GM23338 (cell line): Measurements from ENCODE around the gene B3GNT9. TPM values are rescaled to one million over a fixed set of nuclear protein-coding genes. Genes with fewer than 3 reads are reported as not detected.

Experiments used
- ATAC-seq: fragments of 200-7000 bp; cut with Tn5 transposase; 3 replicates; pipeline ENCODE4 v1.9.1; 2020
- DNase-seq: peaks from one replicate; pipeline ENCODE4 v3.0.0-alpha.2; 2015; ENCODE audit warnings: low spot score
- H2AFZ ChIP-seq: fragments of 200-600 bp; sonication (generic); 2 replicates; pipeline ENCODE4 v1.8.0; 2016; ENCODE audit warnings: antibody characterized with exemption, mild to moderate bottlenecking, moderate library complexity
- H3F3A ChIP-seq: fragments of 200-600 bp; sonication (generic); replicated peaks from 2 replicates; pipeline ENCODE4 v1.8.0; 2017; ENCODE audit warnings: antibody characterized with exemption, mixed run types, low read depth
- H3K27ac ChIP-seq: fragments of 200-600 bp; sonication (generic); 2 replicates; pipeline ENCODE4 v1.6.1; 2016; ENCODE audit warnings: low read depth
- H3K27me3 ChIP-seq: fragments of 200-600 bp; sonication (generic); 2 replicates; pipeline ENCODE4 v1.8.0; 2016; ENCODE audit warnings: mild to moderate bottlenecking, mixed run types, moderate library complexity; ENCODE audit not compliant: insufficient read depth
- H3K36me3 ChIP-seq: fragments of 200-600 bp; sonication (generic); 2 replicates; pipeline ENCODE4 v1.8.0; 2016; ENCODE audit warnings: mild to moderate bottlenecking; ENCODE audit not compliant: insufficient read depth
- H3K4me1 ChIP-seq: fragments of 200-600 bp; sonication (generic); 2 replicates; pipeline ENCODE4 v1.8.0; 2016; ENCODE audit warnings: mild to moderate bottlenecking, moderate library complexity; ENCODE audit not compliant: insufficient read depth
- H3K4me2 ChIP-seq: fragments of 200-600 bp; sonication (generic); 2 replicates; pipeline ENCODE4 v1.7.1; 2017; ENCODE audit warnings: mixed run types
- H3K4me3 ChIP-seq: fragments of 200-600 bp; sonication (generic); 2 replicates; pipeline ENCODE4 v1.6.1; 2016; ENCODE audit warnings: mixed run types
- H3K79me2 ChIP-seq: fragments of 200-600 bp; sonication (generic); replicated peaks from 2 replicates; pipeline ENCODE4 v1.8.0; 2017; ENCODE audit warnings: mild to moderate bottlenecking; ENCODE audit not compliant: insufficient read depth
- H3K9me2 ChIP-seq: fragments of 200-600 bp; sonication (generic); 2 replicates; pipeline ENCODE4 v1.8.0; 2017; ENCODE audit not compliant: insufficient read depth
- H4K20me1 ChIP-seq: fragments of 200-600 bp; sonication (generic); replicated peaks from 2 replicates; pipeline ENCODE4 v1.8.0; 2017; ENCODE audit warnings: mild to moderate bottlenecking; ENCODE audit not compliant: insufficient read depth
- H3K27ac Mint-ChIP-seq: 2 replicates; pipeline ENCODE4 v1.8.0; 2020; ENCODE audit warnings: inconsistent platforms, mild to moderate bottlenecking, moderate library complexity, mixed read lengths
- H3K27me3 Mint-ChIP-seq: 3 replicates; pipeline ENCODE4 v1.8.0; 2022; ENCODE audit warnings: low read depth, mild to moderate bottlenecking, moderate library complexity, mixed read lengths, inconsistent platforms; ENCODE audit not compliant: insufficient read depth, poor library complexity
- H3K36me3 Mint-ChIP-seq: 3 replicates; pipeline ENCODE4 v1.8.0; 2021; ENCODE audit warnings: low read depth, mild to moderate bottlenecking, inconsistent platforms, moderate library complexity, mixed read lengths
- H3K4me1 Mint-ChIP-seq: 3 replicates; pipeline ENCODE4 v1.8.0; 2020; ENCODE audit warnings: mild to moderate bottlenecking, inconsistent platforms, mixed read lengths
- H3K4me3 Mint-ChIP-seq: 3 replicates; pipeline ENCODE4 v1.8.0; 2021; ENCODE audit warnings: moderate library complexity, mild to moderate bottlenecking, inconsistent platforms, mixed read lengths
- H3K9me3 Mint-ChIP-seq: 3 replicates; pipeline ENCODE4 v1.8.0; 2020; ENCODE audit warnings: moderate library complexity, mild to moderate bottlenecking, inconsistent platforms, mixed read lengths
- CREB1 ChIP-seq: fragments of 250-450 bp; sonication (Bioruptor Pico); IDR thresholded peaks from 2 replicates; pipeline ENCODE4 v1.5.0; 2020; ENCODE audit warnings: low read depth, mild to moderate bottlenecking, moderate library complexity
- ETS1 ChIP-seq: IDR thresholded peaks from 2 replicates; pipeline ENCODE4 v1.6.1; 2016; ENCODE audit warnings: antibody characterized with exemption
- EZH2 ChIP-seq: fragments of 200-600 bp; sonication (generic); IDR thresholded peaks from one replicate; pipeline ENCODE4 v1.8.0; 2017; ENCODE audit warnings: antibody characterized with exemption, mild to moderate bottlenecking, low read depth; ENCODE audit not compliant: unreplicated experiment
- EZH2phosphoT487 ChIP-seq: fragments of 200-600 bp; sonication (generic); IDR thresholded peaks from one replicate; pipeline ENCODE4 v1.8.1; 2018; ENCODE audit warnings: antibody characterized with exemption; ENCODE audit not compliant: unreplicated experiment
- NANOG ChIP-seq: IDR thresholded peaks from 2 replicates; pipeline ENCODE4 v1.6.1; 2016; ENCODE audit warnings: antibody characterized with exemption, borderline replicate concordance
- POLR2AphosphoS5 ChIP-seq: IDR thresholded peaks from 2 replicates; pipeline ENCODE4 v1.6.1; 2016; ENCODE audit warnings: antibody characterized with exemption, low read depth
- REST ChIP-seq: IDR thresholded peaks from one replicate; pipeline ENCODE4 v1.6.1; 2018; ENCODE audit warnings: antibody characterized with exemption; ENCODE audit not compliant: unreplicated experiment
- STAT1 ChIP-seq: IDR thresholded peaks from one replicate; pipeline ENCODE4 v1.6.1; 2016; ENCODE audit warnings: antibody characterized with exemption; ENCODE audit not compliant: unreplicated experiment
- ZNF114 ChIP-seq: fragments of 250-450 bp; sonication (Bioruptor Pico); IDR thresholded peaks from 2 replicates; pipeline ENCODE4 v1.5.0; 2020; ENCODE audit warnings: mild to moderate bottlenecking, moderate library complexity
- ZNF331 ChIP-seq: fragments of 250-450 bp; sonication (Bioruptor Pico); IDR thresholded peaks from 2 replicates; pipeline ENCODE4 v1.5.0; 2020; ENCODE audit warnings: low read depth, mild to moderate bottlenecking, moderate library complexity
- polyA plus RNA-seq: library from polyadenylated mRNA; unstranded; fragments of >200 nt; fragmentation: Nextera tagmentation; extraction: Ambion mirVana; gene quantifications from 2 replicates; pipeline ENCODE4 v1.2.1, GENCODE V29; 2016
- total RNA-seq: library from RNA; depleted of rRNA; stranded (reverse); fragments of >200 nt; shearing (Covaris generic); gene quantifications from 2 replicates; pipeline ENCODE4 v1.2.3, GENCODE V29; 2014
- TF ChIP-seq, protein P1 (sequence below), 2 experiments: fragments of 200-600 bp in 1 of 2; sonication (generic) in 1 of 2; conservative IDR thresholded peaks; 2 replicates each; pipeline versions ENCODE4 v1.5.1 to v1.6.1; 2016 to 2017; ENCODE audit warnings: antibody characterized with exemption in 2 of 2, low read depth in 2 of 2, mild to moderate bottlenecking in 2 of 2, moderate library complexity in 1 of 2

B3GNT9 gene
- total and polyA plus RNA-seq, 2 experiments from 2014 or later: 0.99 to 7.0 TPM

- TF ChIP-seq STAT1: no peak
- no peak for TF ChIP-seq ZNF114 (CRISPR knock-in tag)
- TF ChIP-seq NANOG: no peak
- TF ChIP-seq ZNF331 (CRISPR knock-in tag): no peak
- no peak for TF ChIP-seq REST
- TF ChIP-seq EZH2: no peak
- TF ChIP-seq, protein P1, sequence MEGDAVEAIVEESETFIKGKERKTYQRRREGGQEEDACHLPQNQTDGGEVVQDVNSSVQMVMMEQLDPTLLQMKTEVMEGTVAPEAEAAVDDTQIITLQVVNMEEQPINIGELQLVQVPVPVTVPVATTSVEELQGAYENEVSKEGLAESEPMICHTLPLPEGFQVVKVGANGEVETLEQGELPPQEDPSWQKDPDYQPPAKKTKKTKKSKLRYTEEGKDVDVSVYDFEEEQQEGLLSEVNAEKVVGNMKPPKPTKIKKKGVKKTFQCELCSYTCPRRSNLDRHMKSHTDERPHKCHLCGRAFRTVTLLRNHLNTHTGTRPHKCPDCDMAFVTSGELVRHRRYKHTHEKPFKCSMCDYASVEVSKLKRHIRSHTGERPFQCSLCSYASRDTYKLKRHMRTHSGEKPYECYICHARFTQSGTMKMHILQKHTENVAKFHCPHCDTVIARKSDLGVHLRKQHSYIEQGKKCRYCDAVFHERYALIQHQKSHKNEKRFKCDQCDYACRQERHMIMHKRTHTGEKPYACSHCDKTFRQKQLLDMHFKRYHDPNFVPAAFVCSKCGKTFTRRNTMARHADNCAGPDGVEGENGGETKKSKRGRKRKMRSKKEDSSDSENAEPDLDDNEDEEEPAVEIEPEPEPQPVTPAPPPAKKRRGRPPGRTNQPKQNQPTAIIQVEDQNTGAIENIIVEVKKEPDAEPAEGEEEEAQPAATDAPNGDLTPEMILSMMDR (conservative IDR thresholded peaks at IDR 0.05; ENCODE audit: low read depth in 2 of 2): no peak
- no peak for TF ChIP-seq CREB1 (CRISPR knock-in tag)
- TF ChIP-seq ETS1: no peak
- TF ChIP-seq EZH2phosphoT487: no peak
- TF ChIP-seq POLR2AphosphoS5: no peak
These were observed 31.5 kb upstream of the B3GNT9 start (continued) for GRCh38 chr16:67182288-67182687.

- H3K4me2 ChIP-seq: no peak overlapping the region
- Mint-ChIP-seq H3K27ac (no peak overlapping the region), H3K36me3 (peaks cover 3% of the 10 kb centered on the region; the same call in 2 of the 3 replicates), H3K4me3 (no peak overlapping the region), H3K4me1 (peaks cover 21% of the 10 kb centered on the region), H3K9me3 (no peaks in the 10 kb centered on the region; the same call in 1 of the 3 replicates), H3K27me3 (peaks cover 47% of the 10 kb centered on the region)
- no peak overlapping the region for H3K4me3 ChIP-seq
- no peaks in the 10 kb centered on the region for H3K36me3 ChIP-seq
- DNase-seq: no peak
- no peak for ATAC-seq
- H3K4me1 ChIP-seq: peaks cover 24% of the 10 kb centered on the region
- no peak overlapping the region for H2AFZ ChIP-seq
- no peaks in the 10 kb centered on the region for H3K9me2 ChIP-seq
- peaks cover 3% of the 10 kb centered on the region; the same call in 1 of the 2 replicates for H3F3A ChIP-seq
- no peaks in the 10 kb centered on the region; the same call in 1 of the 2 replicates for H4K20me1 ChIP-seq
- H3K79me2 ChIP-seq: peaks cover 10% of the 10 kb centered on the region
- peaks cover 38% of the 10 kb centered on the region for H3K27me3 ChIP-seq
- H3K27ac ChIP-seq: no peak overlapping the region
- TF ChIP-seq REST: no peak
- no peak for TF ChIP-seq ZNF331 (CRISPR knock-in tag)
- TF ChIP-seq NANOG: no peak
- TF ChIP-seq POLR2AphosphoS5: no peak
- no peak for TF ChIP-seq STAT1
These were observed 30.5 kb upstream of the B3GNT9 start for GRCh38 chr16:67181346-67181745.
